HEK293 (cell line): ENCODE results near the gene TMEM187.

Experiments
- CTCF ChIA-PET: fragments of 350-600 bp; formaldehyde crosslinking; extraction: SDS; loops from one replicate; lab custom pipeline; 2021; ENCODE audit warnings: antibody characterized with exemption; lab: Yijun Ruan, JAX
- POLR2A ChIA-PET: fragments of 300-600 bp; formaldehyde crosslinking; extraction: SDS; loops from one replicate; lab custom pipeline; 2020; ENCODE audit warnings: antibody characterized with exemption, inconsistent platforms; lab: Yijun Ruan, JAX
- H3K27ac ChIP-seq: fragments of 200-500 bp; sonication (Bioruptor generic); 2 replicates; pipeline ENCODE4 v1.5.1; 2014; ENCODE audit warnings: low read depth, low read length, control low read depth, inconsistent platforms; ENCODE audit errors: extremely low read depth
- H3K36me3 ChIP-seq, 2 experiments: fragments of 200-500 bp in 1 of 2; sonication (Bioruptor generic) in 1 of 2; 1 replicate in 1 of 2; 2 replicates in 1 of 2; pipeline ENCODE4 v1.5.1; 2014 to 2017; ENCODE audit warnings: inconsistent platforms in 2 of 2, low read length in 2 of 2; ENCODE audit not compliant: control insufficient read depth in 2 of 2, insufficient read depth in 1 of 2
- H3K4me1 ChIP-seq: fragments of 200-500 bp; sonication (Bioruptor generic); 2 replicates; pipeline ENCODE4 v1.5.1; 2014; ENCODE audit warnings: mild to moderate bottlenecking, low read length, inconsistent platforms; ENCODE audit not compliant: control insufficient read depth, insufficient read depth
- H3K4me3 ChIP-seq: 2 replicates; pipeline ENCODE4 v1.5.1; 2011; ENCODE audit warnings: low read depth, mild to moderate bottlenecking, control low read depth, low read length, moderate library complexity
- H3K9me3 ChIP-seq: fragments of 200-500 bp; sonication (Bioruptor generic); 2 replicates; pipeline ENCODE4 v1.5.1; 2014; ENCODE audit warnings: low read depth, low read length, inconsistent platforms; ENCODE audit not compliant: control insufficient read depth, insufficient read depth
- GLIS1 ChIP-seq: fragments of 450-650 bp; formaldehyde crosslinking; IDR thresholded peaks from 2 replicates; pipeline ENCODE4 v1.5.1; 2016; ENCODE audit warnings: missing biosample characterization, missing genetic modification characterization
- MEIS1 ChIP-seq: sonication (generic); formaldehyde crosslinking; IDR thresholded peaks from 2 replicates; pipeline ENCODE4 v1.8.1; 2022; ENCODE audit warnings: missing genetic modification reagents, mild to moderate bottlenecking, borderline replicate concordance
- REPIN1 ChIP-seq: fragments of 450-650 bp; formaldehyde crosslinking; IDR thresholded peaks from 2 replicates; pipeline ENCODE4 v1.5.1; 2017; ENCODE audit warnings: missing biosample characterization, missing genetic modification characterization, low read depth
- ZBTB6 ChIP-seq: fragments of 450-650 bp; formaldehyde crosslinking; IDR thresholded peaks from 2 replicates; pipeline ENCODE4 v1.5.1; 2017; ENCODE audit warnings: missing biosample characterization, missing genetic modification characterization
- ZFHX2 ChIP-seq: fragments of 450-650 bp; formaldehyde crosslinking; conservative IDR thresholded peaks from 2 replicates; pipeline ENCODE4 v1.5.1; 2016; ENCODE audit warnings: missing biosample characterization, missing genetic modification characterization
- ZFP69B ChIP-seq: fragments of 450-650 bp; formaldehyde crosslinking; IDR thresholded peaks from 2 replicates; pipeline ENCODE4 v1.5.1; 2016; ENCODE audit warnings: missing biosample characterization, missing genetic modification characterization
- ZNF175 ChIP-seq: fragments of 450-650 bp; formaldehyde crosslinking; IDR thresholded peaks from 2 replicates; pipeline ENCODE4 v1.5.1; 2016; ENCODE audit warnings: missing biosample characterization, missing genetic modification characterization
- ZNF221 ChIP-seq: fragments of 450-650 bp; formaldehyde crosslinking; IDR thresholded peaks from 2 replicates; pipeline ENCODE4 v1.5.1; 2017; ENCODE audit warnings: missing biosample characterization, missing genetic modification characterization, borderline replicate concordance
- ZNF248 ChIP-seq: fragments of 450-650 bp; formaldehyde crosslinking; IDR thresholded peaks from 2 replicates; pipeline ENCODE4 v1.5.1; 2017; ENCODE audit warnings: missing biosample characterization, missing genetic modification characterization
- ZNF274 ChIP-seq, 2 experiments: fragments of 200-500 bp in 1 of 2; fragments of 450-650 bp in 1 of 2; sonication (Bioruptor generic) in 1 of 2; formaldehyde crosslinking in 1 of 2; IDR thresholded peaks; 2 replicates each; pipeline versions ENCODE4 v1.5.1 to v1.6.1; 2014 to 2016; ENCODE audit warnings: borderline replicate concordance in 1 of 2, inconsistent platforms in 1 of 2, low read length in 1 of 2, missing biosample characterization in 1 of 2, missing genetic modification characterization in 1 of 2
- ZNF362 ChIP-seq: fragments of 450-650 bp; formaldehyde crosslinking; IDR thresholded peaks from 2 replicates; pipeline ENCODE4 v1.5.1; 2016; ENCODE audit warnings: missing biosample characterization, missing genetic modification characterization
- ZNF394 ChIP-seq: fragments of 450-650 bp; formaldehyde crosslinking; IDR thresholded peaks from 2 replicates; pipeline ENCODE4 v1.5.1; 2016; ENCODE audit warnings: missing biosample characterization, missing genetic modification characterization, mild to moderate bottlenecking, moderate library complexity, borderline replicate concordance
- ZNF645 ChIP-seq: fragments of 450-650 bp; formaldehyde crosslinking; IDR thresholded peaks from 2 replicates; pipeline ENCODE4; 2016; ENCODE audit warnings: missing biosample characterization, missing genetic modification characterization
- ZNF660 ChIP-seq: fragments of 450-650 bp; IDR thresholded peaks from 2 replicates; pipeline ENCODE4 v1.5.1; 2018; ENCODE audit warnings: missing biosample characterization, mild to moderate bottlenecking, missing genetic modification characterization
- ZNF777 ChIP-seq: fragments of 450-650 bp; formaldehyde crosslinking; IDR thresholded peaks from 2 replicates; pipeline ENCODE4 v1.5.1; 2017; ENCODE audit warnings: missing biosample characterization, missing genetic modification characterization, borderline replicate concordance
- ZNF837 ChIP-seq: fragments of 450-650 bp; formaldehyde crosslinking; IDR thresholded peaks from 2 replicates; pipeline ENCODE4 v1.5.1; 2016; ENCODE audit warnings: missing biosample characterization, missing genetic modification characterization
- TF ChIP-seq, protein P1 (sequence below): fragments of 450-650 bp; formaldehyde crosslinking; IDR thresholded peaks from 2 replicates; pipeline ENCODE4 v1.5.1; 2017; ENCODE audit warnings: missing biosample characterization, missing genetic modification characterization
- TF ChIP-seq, protein P2 (sequence below): fragments of 450-650 bp; formaldehyde crosslinking; IDR thresholded peaks from 2 replicates; pipeline ENCODE4 v1.5.1; 2016; ENCODE audit warnings: missing biosample characterization, missing genetic modification characterization
- TF ChIP-seq, protein P3 (sequence below): fragments of 450-650 bp; formaldehyde crosslinking; IDR thresholded peaks from 2 replicates; pipeline ENCODE4 v1.5.1; 2016; ENCODE audit warnings: missing biosample characterization, missing genetic modification characterization

Gene TMEM187

GRCh38 chrX:153924149-153924861, 48.2 kb upstream of the TMEM187 start (continued):
- TF ChIP-seq ZNF274 (IDR thresholded peaks at IDR 0.05; ENCODE audit: low read length) (no peak), ZNF274 (tag by site-specific recombination; IDR thresholded peaks at IDR 0.05; ENCODE audit: borderline replicate concordance) (no peak), ZFP69B (tag by site-specific recombination) (0 out of 2 replicates have a peak, but pooled peaks have one; percentile 27), ZNF175 (tag by site-specific recombination) (no peak), ZNF660 (no peak), ZBTB6 (tag by site-specific recombination) (no peak), MEIS1 (no peak), GLIS1 (tag by site-specific recombination) (no peak), ZFHX2 (tag by site-specific recombination) (no peak), ZNF777 (tag by site-specific recombination) (no peak), ZNF362 (tag by site-specific recombination) (no peak)
- TF ChIP-seq, protein P1, sequence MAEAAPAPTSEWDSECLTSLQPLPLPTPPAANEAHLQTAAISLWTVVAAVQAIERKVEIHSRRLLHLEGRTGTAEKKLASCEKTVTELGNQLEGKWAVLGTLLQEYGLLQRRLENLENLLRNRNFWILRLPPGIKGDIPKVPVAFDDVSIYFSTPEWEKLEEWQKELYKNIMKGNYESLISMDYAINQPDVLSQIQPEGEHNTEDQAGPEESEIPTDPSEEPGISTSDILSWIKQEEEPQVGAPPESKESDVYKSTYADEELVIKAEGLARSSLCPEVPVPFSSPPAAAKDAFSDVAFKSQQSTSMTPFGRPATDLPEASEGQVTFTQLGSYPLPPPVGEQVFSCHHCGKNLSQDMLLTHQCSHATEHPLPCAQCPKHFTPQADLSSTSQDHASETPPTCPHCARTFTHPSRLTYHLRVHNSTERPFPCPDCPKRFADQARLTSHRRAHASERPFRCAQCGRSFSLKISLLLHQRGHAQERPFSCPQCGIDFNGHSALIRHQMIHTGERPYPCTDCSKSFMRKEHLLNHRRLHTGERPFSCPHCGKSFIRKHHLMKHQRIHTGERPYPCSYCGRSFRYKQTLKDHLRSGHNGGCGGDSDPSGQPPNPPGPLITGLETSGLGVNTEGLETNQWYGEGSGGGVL (tag by site-specific recombination) = no peak
- TF ChIP-seq, protein P2, sequence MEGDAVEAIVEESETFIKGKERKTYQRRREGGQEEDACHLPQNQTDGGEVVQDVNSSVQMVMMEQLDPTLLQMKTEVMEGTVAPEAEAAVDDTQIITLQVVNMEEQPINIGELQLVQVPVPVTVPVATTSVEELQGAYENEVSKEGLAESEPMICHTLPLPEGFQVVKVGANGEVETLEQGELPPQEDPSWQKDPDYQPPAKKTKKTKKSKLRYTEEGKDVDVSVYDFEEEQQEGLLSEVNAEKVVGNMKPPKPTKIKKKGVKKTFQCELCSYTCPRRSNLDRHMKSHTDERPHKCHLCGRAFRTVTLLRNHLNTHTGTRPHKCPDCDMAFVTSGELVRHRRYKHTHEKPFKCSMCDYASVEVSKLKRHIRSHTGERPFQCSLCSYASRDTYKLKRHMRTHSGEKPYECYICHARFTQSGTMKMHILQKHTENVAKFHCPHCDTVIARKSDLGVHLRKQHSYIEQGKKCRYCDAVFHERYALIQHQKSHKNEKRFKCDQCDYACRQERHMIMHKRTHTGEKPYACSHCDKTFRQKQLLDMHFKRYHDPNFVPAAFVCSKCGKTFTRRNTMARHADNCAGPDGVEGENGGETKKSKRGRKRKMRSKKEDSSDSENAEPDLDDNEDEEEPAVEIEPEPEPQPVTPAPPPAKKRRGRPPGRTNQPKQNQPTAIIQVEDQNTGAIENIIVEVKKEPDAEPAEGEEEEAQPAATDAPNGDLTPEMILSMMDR (tag by site-specific recombination) = peak; percentile 80

DNA sequence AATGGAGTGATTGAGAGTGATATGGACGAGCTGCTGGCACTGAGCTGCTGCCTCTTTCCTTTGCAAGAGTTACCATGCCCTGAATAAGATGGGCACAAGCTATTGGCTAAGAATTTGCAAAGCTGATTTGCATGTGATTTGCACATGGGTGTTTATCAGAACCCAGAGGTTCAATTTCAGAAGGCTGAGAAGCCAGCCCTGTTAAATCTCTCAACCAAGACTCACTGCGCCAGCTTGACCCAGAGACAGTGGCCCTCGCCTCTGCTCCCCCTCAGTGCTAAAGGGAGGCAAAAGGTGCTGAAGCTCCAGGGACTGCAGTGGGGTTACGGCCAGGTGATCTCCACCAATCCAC, 47.2 kb upstream of the TMEM187 start:
- Histone ChIP-seq H3K4me1 (peaks cover 10% of the 10 kb centered on the region), H3K9me3 (no peaks in the 10 kb centered on the region), H3K4me3 (no peak overlapping the region), H3K27ac (no peak overlapping the region), H3K36me3 (peaks cover 0 to 14% of the 10 kb centered on the region in 2 experiments; a peak in 2 of 3 replicates)
- CTCF ChIA-PET = interaction anchor here (0.7 to 9.1 kb wide), 6 partner anchors 9 to 206 kb away, joined by 3 to 168 read pairs (median 14); partner anchors contain the start of gene RENBP
- TF ChIP-seq, protein P3, sequence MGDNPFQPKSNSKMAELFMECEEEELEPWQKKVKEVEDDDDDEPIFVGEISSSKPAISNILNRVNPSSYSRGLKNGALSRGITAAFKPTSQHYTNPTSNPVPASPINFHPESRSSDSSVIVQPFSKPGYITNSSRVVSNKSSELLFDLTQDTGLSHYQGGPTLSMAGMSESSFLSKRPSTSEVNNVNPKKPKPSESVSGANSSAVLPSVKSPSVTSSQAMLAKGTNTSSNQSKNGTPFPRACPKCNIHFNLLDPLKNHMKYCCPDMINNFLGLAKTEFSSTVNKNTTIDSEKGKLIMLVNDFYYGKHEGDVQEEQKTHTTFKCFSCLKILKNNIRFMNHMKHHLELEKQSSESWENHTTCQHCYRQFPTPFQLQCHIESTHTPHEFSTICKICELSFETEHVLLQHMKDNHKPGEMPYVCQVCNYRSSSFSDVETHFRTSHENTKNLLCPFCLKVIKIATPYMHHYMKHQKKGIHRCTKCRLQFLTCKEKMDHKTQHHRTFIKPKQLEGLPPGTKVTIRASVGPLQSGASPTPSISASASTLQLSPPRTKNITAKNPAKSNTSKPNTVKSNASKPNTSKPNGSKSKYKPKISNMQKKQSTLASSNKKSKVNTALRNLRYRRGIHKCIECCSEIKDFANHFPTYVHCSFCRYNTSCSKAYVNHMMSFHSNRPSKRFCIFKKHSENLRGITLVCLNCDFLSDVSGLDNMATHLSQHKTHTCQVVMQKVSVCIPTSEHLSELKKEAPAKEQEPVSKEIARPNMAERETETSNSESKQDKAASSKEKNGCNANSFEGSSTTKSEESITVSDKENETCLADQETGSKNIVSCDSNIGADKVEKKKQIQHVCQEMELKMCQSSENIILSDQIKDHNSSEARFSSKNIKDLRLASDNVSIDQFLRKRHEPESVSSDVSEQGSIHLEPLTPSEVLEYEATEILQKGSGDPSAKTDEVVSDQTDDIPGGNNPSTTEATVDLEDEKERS = no peak
- no peak for TF ChIP-seq REPIN1 (tag by site-specific recombination)
- TF ChIP-seq ZNF221 (tag by site-specific recombination) = no peak
- no peak for TF ChIP-seq ZNF837 (tag by site-specific recombination)
- no peak for TF ChIP-seq ZNF645
- no peak for TF ChIP-seq ZNF394 (tag by site-specific recombination)
- TF ChIP-seq ZNF248 (tag by site-specific recombination) = no peak
- POLR2A ChIA-PET = interaction anchor here (0.5 to 1.7 kb wide), 7 partner anchors 8 to 131 kb away, joined by 4 to 8 read pairs (median 6); partner anchors contain the start of genes IDH3G, NAA10 and SSR4
